ENCODE measurements around the gene WDR17. TPM values are rescaled to one million over a fixed set of nuclear protein-coding genes. Genes with fewer than 3 reads are reported as not detected.

Gene WDR17
- total and polyA plus RNA-seq, 2 of the 8 experiments (the other 6 are each of a cell fraction or from before 2014, with no cell fraction given) = 1.4 to 3.3 TPM

- TF ChIP-seq CHD7 (IDR thresholded peaks at IDR 0.05; ENCODE audit: insufficient replicate concordance, low read length) (no peak), ATF3 (IDR thresholded peaks at IDR 0.05; ENCODE audit: insufficient read depth, low read depth, low read length) (no peak), EGR1 (IDR thresholded peaks at IDR 0.05; ENCODE audit: borderline replicate concordance, low read depth, low read length) (no peak), RAD21 (IDR thresholded peaks at IDR 0.05 in 1 of 2, conservative IDR thresholded peaks at IDR 0.05 in 1 of 2; ENCODE audit: low read depth in 2 of 2, low read length in 2 of 2) (no peak), CEBPB (IDR thresholded peaks at IDR 0.05; ENCODE audit: low read depth, low read length) (no peak), YY1 (IDR thresholded peaks at IDR 0.05; ENCODE audit: low read depth, low read length) (no peak), RXRA (IDR thresholded peaks at IDR 0.05; ENCODE audit: insufficient read depth, low read depth, low read length) (no peak)
Observed at GRCh38 chr4:176189891-176190795, 124.5 kb downstream of the WDR17 start (continued).
